ENCODE measurements around the gene UCN.

Gene UCN

GRCh38 chr2:27281442-27281841 is 26.8 kb downstream of the UCN start:
- no peak overlapping the region for H2AFZ ChIP-seq (ENCODE audit: low read length)
- H3K9me3 ChIP-seq (replicated peaks; ENCODE audit: insufficient read depth, low read length), result no peaks in the 10 kb centered on the region
- no peak for TF ChIP-seq EZH2 (optimal IDR thresholded peaks at IDR 0.05; ENCODE audit: low read depth, low read length)
- TF ChIP-seq, protein P1, sequence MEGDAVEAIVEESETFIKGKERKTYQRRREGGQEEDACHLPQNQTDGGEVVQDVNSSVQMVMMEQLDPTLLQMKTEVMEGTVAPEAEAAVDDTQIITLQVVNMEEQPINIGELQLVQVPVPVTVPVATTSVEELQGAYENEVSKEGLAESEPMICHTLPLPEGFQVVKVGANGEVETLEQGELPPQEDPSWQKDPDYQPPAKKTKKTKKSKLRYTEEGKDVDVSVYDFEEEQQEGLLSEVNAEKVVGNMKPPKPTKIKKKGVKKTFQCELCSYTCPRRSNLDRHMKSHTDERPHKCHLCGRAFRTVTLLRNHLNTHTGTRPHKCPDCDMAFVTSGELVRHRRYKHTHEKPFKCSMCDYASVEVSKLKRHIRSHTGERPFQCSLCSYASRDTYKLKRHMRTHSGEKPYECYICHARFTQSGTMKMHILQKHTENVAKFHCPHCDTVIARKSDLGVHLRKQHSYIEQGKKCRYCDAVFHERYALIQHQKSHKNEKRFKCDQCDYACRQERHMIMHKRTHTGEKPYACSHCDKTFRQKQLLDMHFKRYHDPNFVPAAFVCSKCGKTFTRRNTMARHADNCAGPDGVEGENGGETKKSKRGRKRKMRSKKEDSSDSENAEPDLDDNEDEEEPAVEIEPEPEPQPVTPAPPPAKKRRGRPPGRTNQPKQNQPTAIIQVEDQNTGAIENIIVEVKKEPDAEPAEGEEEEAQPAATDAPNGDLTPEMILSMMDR (IDR thresholded peaks at IDR 0.05; ENCODE audit: low read length), result no peak
- TF ChIP-seq EZH2phosphoT487 (IDR thresholded peaks at IDR 0.05; ENCODE audit: low read length), result no peak
- no peaks in the 10 kb centered on the region for H4K20me1 ChIP-seq (ENCODE audit: insufficient read depth, low read length)
- H3K4me3 ChIP-seq (ENCODE audit: low read length), result no peak overlapping the region
- no peaks in the 10 kb centered on the region for H3K36me3 ChIP-seq (replicated peaks; ENCODE audit: insufficient read depth, low read length)
- no peak overlapping the region for H3K9ac ChIP-seq (ENCODE audit: low read length)
- no peak for DNase-seq
- H3K4me1 ChIP-seq (ENCODE audit: low read length), result no peaks in the 10 kb centered on the region
- no peaks in the 10 kb centered on the region for H3K27me3 ChIP-seq (replicated peaks; ENCODE audit: insufficient read depth, low read length)
- no peaks in the 10 kb centered on the region for H3F3A ChIP-seq (ENCODE audit: insufficient read depth, low read length)
- H3K27ac ChIP-seq (ENCODE audit: low read length), result no peak overlapping the region
- no peaks in the 10 kb centered on the region for H3K79me2 ChIP-seq (ENCODE audit: low read length)
- no peak overlapping the region for H3K4me2 ChIP-seq (ENCODE audit: low read depth, low read length)
- no peaks in the 10 kb centered on the region for H3K9me2 ChIP-seq (replicated peaks; ENCODE audit: insufficient read depth, low read length)

- Histone ChIP-seq H3K27ac (ENCODE audit: low read length) (no peak overlapping the region), H3K36me3 (replicated peaks; ENCODE audit: insufficient read depth, low read length) (no peaks in the 10 kb centered on the region), H2AFZ (ENCODE audit: low read length) (no peak overlapping the region), H3K79me2 (ENCODE audit: low read length) (no peaks in the 10 kb centered on the region), H3K4me3 (ENCODE audit: low read length) (no peak overlapping the region), H3K9me3 (replicated peaks; ENCODE audit: insufficient read depth, low read length) (no peaks in the 10 kb centered on the region), H3K27me3 (replicated peaks; ENCODE audit: insufficient read depth, low read length) (no peaks in the 10 kb centered on the region), H3K9me2 (replicated peaks; ENCODE audit: insufficient read depth, low read length) (no peaks in the 10 kb centered on the region), H3F3A (ENCODE audit: insufficient read depth, low read length) (no peaks in the 10 kb centered on the region), H4K20me1 (ENCODE audit: insufficient read depth, low read length) (no peaks in the 10 kb centered on the region), H3K4me2 (ENCODE audit: low read depth, low read length) (no peak overlapping the region), H3K9ac (ENCODE audit: low read length) (no peak overlapping the region), H3K4me1 (ENCODE audit: low read length) (no peaks in the 10 kb centered on the region)
- DNase-seq, result no peak
- TF ChIP-seq, protein P1 (IDR thresholded peaks at IDR 0.05; ENCODE audit: low read length), result no peak
- TF ChIP-seq EZH2 (optimal IDR thresholded peaks at IDR 0.05; ENCODE audit: low read depth, low read length), result no peak
- no peak for TF ChIP-seq EZH2phosphoT487 (IDR thresholded peaks at IDR 0.05; ENCODE audit: low read length)
Measured at GRCh38 chr2:27280826-27281225, 27.4 kb downstream of the UCN start.

- Histone ChIP-seq H3K9ac (ENCODE audit: low read length) (no peak overlapping the region), H3K4me1 (ENCODE audit: low read length) (no peaks in the 10 kb centered on the region), H3K4me3 (ENCODE audit: low read length) (no peak overlapping the region), H2AFZ (ENCODE audit: low read length) (no peak overlapping the region), H3K36me3 (replicated peaks; ENCODE audit: insufficient read depth, low read length) (no peaks in the 10 kb centered on the region), H3K27me3 (replicated peaks; ENCODE audit: insufficient read depth, low read length) (no peaks in the 10 kb centered on the region), H3K79me2 (ENCODE audit: low read length) (no peaks in the 10 kb centered on the region), H3K4me2 (ENCODE audit: low read depth, low read length) (no peak overlapping the region), H3K27ac (ENCODE audit: low read length) (no peak overlapping the region), H3K9me3 (replicated peaks; ENCODE audit: insufficient read depth, low read length) (no peaks in the 10 kb centered on the region), H3F3A (ENCODE audit: insufficient read depth, low read length) (no peaks in the 10 kb centered on the region), H4K20me1 (ENCODE audit: insufficient read depth, low read length) (no peaks in the 10 kb centered on the region), H3K9me2 (replicated peaks; ENCODE audit: insufficient read depth, low read length) (no peaks in the 10 kb centered on the region)
- no peak for DNase-seq
- TF ChIP-seq, protein P1 (IDR thresholded peaks at IDR 0.05; ENCODE audit: low read length), result no peak
- TF ChIP-seq EZH2phosphoT487 (IDR thresholded peaks at IDR 0.05; ENCODE audit: low read length) (no peak), EZH2 (optimal IDR thresholded peaks at IDR 0.05; ENCODE audit: low read depth, low read length) (no peak)
Measured at GRCh38 chr2:27278010-27278409, 30.2 kb downstream of the UCN start.

Data from MM.1S (cell line).